Lung (tissue), 12 donors: ENCODE measurements around the gene MRPS12. TPM values are rescaled to one million over a fixed set of nuclear protein-coding genes. Genes with fewer than 3 reads are reported as not detected.

Experiments used
- ATAC-seq: fragments of 200-7000 bp; cut with Tn5 transposase; one replicate; pipeline ENCODE4 v1.9.1; 2020; ENCODE audit warnings: moderate number of reproducible peaks; ENCODE audit not compliant: insufficient read depth, low FRiP score
- DNase-seq, 3 donors: peaks; one replicate each; pipeline ENCODE4 v3.0.0-alpha.2; 2013 to 2017
- H3K27ac ChIP-seq, 2 donors: one replicate each; pipeline ENCODE4 v1.5.1; 2013; ENCODE audit warnings: mild to moderate bottlenecking in 2 of 2, moderate library complexity in 2 of 2, control low read depth in 1 of 2, inconsistent platforms in 1 of 2, low read depth in 1 of 2, low read length in 1 of 2
- H3K27me3 ChIP-seq, 3 donors: one replicate each; pipeline ENCODE4 v1.5.1; 2013; ENCODE audit warnings: low read length in 2 of 3; ENCODE audit not compliant: control insufficient read depth in 3 of 3, insufficient read depth in 3 of 3
- H3K36me3 ChIP-seq, 4 donors: one replicate each; pipeline ENCODE4 v1.5.1; 2013; ENCODE audit warnings: low read length in 4 of 4, mild to moderate bottlenecking in 1 of 4, moderate library complexity in 1 of 4; ENCODE audit not compliant: control insufficient read depth in 4 of 4, insufficient read depth in 4 of 4
- H3K4me1 ChIP-seq, 5 donors: one replicate each; pipeline ENCODE4 v1.5.1; 2013; ENCODE audit warnings: low read length in 5 of 5, mild to moderate bottlenecking in 2 of 5, moderate library complexity in 1 of 5; ENCODE audit not compliant: control insufficient read depth in 5 of 5, insufficient read depth in 5 of 5
- H3K4me3 ChIP-seq: one replicate; pipeline ENCODE4 v1.5.1; 2013; ENCODE audit warnings: mild to moderate bottlenecking, control low read depth, moderate library complexity
- H3K9ac ChIP-seq, 2 donors: one replicate each; pipeline ENCODE4 v1.5.1; 2013; ENCODE audit warnings: low read length in 2 of 2, control low read depth in 1 of 2; ENCODE audit not compliant: insufficient read depth in 1 of 2
- H3K9me3 ChIP-seq, 4 donors: one replicate each; pipeline ENCODE4 v1.5.1; 2013; ENCODE audit warnings: low read length in 3 of 4, mild to moderate bottlenecking in 1 of 4, moderate library complexity in 1 of 4; ENCODE audit not compliant: control insufficient read depth in 4 of 4, insufficient read depth in 3 of 4
- WGBS, 2 donors: extraction: QIAGEN DNeasy Blood & Tissue Kit; methylation state at CpG; one replicate each; pipeline ENCODE4 v1.1.7; 2013; 5-methylcytosine and 5-hydroxymethylcytosine counted together
- polyA plus RNA-seq, 2 donors: library from polyadenylated mRNA; stranded (reverse); fragments of 200-250 nt; gene quantifications; one replicate each; pipeline ENCODE4 v1.2.1, GENCODE V29; 2013
- total RNA-seq, 2 donors: library from RNA; depleted of rRNA in 1 of 2; stranded (reverse); fragments of >200 nt in 1 of 2; gene quantifications; one replicate each; pipeline ENCODE4 v1.2.1, GENCODE V29; 2014 to 2021
- TF ChIP-seq, protein P1 (sequence below): IDR thresholded peaks from 2 replicates; pipeline ENCODE4 v1.5.1; 2012; ENCODE audit warnings: mild to moderate bottlenecking; ENCODE audit errors: control extremely low read depth, extremely low read depth
- donor health status: control.
- donor health status: control.
- donor health status: Bipolar disorder and iron deficiency.
- donor health status: healthy.
- donor health status: DM: yes; HTN: yes; CAD: no.

Gene MRPS12
- total and polyA plus RNA-seq, 4 donors, result 10.7 to 63.5 (median 36.8) TPM

DNA sequence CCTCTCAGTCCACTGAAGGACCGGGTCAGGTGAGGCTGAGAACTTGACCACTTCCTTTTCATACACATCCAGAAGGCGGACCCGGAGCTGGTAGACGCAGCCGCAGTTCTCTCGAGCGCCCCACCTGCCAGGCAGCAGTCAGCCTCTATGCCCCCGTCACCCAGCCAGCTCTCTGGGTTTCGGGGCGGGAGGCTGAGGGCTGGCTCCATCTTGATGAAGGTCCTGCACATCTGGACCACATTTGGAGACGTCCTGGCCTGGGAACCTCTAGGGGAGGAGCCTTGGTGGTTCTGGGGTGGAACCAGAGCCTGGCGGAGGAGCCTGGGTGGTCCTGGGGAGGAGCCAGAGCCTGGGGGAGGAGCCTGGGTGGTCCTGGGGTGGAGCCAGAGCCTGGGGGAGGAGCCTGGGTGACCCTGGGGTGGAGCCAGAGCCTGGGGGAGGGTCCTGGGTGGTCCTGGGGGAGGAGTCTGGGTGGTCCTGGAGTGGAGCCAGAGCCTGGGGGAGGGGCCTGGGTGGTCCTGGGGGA, 14.3 kb downstream of the MRPS12 start:
- Histone ChIP-seq H3K36me3 (peaks cover 0 to 22% (median 12%) of the 10 kb centered on the region in 4 donors), H3K4me3 (no peak overlapping the region), H3K27ac (no peak overlapping the region), H3K9ac (no peak overlapping the region), H3K27me3 (no peaks in the 10 kb centered on the region), H3K9me3 (peaks cover 0 to 2% (median 0%) of the 10 kb centered on the region in 4 donors), H3K4me1 (peaks cover 0 to 3% (median under 1%) of the 10 kb centered on the region in 5 donors)
- DNase-seq, result no peak
- no peak for ATAC-seq
- 85 to 92% methylated on average over 12 of the region's 12 CpGs for WGBS, 2 donors
- TF ChIP-seq, protein P1, sequence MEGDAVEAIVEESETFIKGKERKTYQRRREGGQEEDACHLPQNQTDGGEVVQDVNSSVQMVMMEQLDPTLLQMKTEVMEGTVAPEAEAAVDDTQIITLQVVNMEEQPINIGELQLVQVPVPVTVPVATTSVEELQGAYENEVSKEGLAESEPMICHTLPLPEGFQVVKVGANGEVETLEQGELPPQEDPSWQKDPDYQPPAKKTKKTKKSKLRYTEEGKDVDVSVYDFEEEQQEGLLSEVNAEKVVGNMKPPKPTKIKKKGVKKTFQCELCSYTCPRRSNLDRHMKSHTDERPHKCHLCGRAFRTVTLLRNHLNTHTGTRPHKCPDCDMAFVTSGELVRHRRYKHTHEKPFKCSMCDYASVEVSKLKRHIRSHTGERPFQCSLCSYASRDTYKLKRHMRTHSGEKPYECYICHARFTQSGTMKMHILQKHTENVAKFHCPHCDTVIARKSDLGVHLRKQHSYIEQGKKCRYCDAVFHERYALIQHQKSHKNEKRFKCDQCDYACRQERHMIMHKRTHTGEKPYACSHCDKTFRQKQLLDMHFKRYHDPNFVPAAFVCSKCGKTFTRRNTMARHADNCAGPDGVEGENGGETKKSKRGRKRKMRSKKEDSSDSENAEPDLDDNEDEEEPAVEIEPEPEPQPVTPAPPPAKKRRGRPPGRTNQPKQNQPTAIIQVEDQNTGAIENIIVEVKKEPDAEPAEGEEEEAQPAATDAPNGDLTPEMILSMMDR, result no peak

GRCh38 chr19:38945562-38946228, 15.0 kb downstream of the MRPS12 start:
- Histone ChIP-seq H3K4me3 (no peak overlapping the region), H3K27me3 (no peaks in the 10 kb centered on the region), H3K36me3 (peaks cover 0 to 22% (median 12%) of the 10 kb centered on the region in 4 donors), H3K9ac (no peak overlapping the region), H3K9me3 (peaks cover 0 to 2% (median 0%) of the 10 kb centered on the region in 4 donors), H3K27ac (no peak overlapping the region), H3K4me1 (peaks cover 0 to 7% (median 3%) of the 10 kb centered on the region in 5 donors)
- ATAC-seq (no peak), DNase-seq (no peak)
- TF ChIP-seq, protein P1, result no peak
- 88 to 91% methylated on average over 3 of the region's 3 CpGs for WGBS, 2 donors

DNA sequence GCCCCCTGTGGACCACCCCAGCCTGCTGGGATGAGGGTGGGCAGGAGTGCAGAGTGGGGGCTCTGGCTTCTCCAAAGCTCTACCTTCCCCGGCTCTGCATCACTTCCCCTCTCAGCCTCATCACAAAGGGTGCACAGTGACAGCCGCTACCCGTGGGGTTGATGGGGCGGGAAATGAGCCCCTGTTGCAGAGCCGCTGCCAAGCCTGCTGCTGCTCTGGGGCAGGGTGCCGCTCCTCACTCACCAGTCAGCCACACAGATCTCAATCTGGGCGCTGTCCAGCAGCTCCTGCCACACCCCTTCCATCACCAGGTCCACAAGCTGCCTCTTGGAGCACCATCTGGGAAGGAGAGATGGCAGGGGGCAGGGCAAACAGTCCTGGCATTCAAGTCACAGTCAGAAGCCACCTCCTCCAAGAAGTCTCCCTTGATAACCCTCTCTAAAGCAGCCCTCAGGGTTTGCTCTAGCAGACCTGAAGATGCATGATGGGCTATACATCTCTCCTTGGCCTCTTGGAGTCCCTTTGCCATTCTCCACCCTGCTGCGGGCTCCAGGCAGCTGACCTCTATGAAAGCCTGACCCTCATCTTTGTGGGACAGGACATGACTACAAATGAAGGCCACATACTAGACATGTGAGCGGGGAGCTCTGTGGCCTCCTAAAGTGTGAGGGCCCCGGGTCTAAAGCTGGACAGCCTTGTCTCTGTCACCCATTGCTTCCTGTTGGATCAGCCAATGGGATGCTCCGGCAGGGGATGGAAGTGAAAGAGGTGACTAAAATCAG, 15.7 kb downstream of the MRPS12 start:
- no peaks in the 10 kb centered on the region for H3K27me3 ChIP-seq
- H3K4me3 ChIP-seq, result no peak overlapping the region
- 80 to 86% methylated on average over 11 of the region's 11 CpGs for WGBS, 2 donors
- peaks cover 0 to 22% (median 12%) of the 10 kb centered on the region in 4 donors for H3K36me3 ChIP-seq
- DNase-seq (no peak), ATAC-seq (no peak)
- TF ChIP-seq, protein P1, result no peak
- peaks cover 0 to 7% (median 3%) of the 10 kb centered on the region in 5 donors for H3K4me1 ChIP-seq
- H3K9me3 ChIP-seq, result peaks cover 0 to 2% (median 0%) of the 10 kb centered on the region in 4 donors
- no peak overlapping the region for H3K9ac ChIP-seq
- no peak overlapping the region for H3K27ac ChIP-seq
